ENCODE data around the gene RBM20.

RBM20 gene

DNA sequence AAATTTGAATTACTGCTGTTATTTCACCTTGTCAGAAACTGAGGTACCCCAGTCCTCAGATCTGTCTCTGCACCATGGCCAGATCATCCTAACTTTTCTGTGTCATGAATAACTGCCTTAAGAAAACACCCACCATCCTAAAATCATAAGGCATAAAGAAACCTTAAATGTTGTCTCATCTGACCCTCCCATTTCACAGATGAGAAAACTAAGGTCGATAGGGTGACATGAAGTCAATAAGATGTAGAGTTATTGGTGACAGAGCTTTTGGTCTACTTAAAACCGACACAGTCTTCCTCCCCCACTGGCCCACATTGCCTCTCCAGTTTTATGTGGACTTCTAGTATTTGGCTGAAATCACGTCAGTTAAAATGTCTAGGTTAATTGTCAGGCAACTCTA, 126.1 kb downstream of the RBM20 start:
- DNase-seq: no peak

DNA sequence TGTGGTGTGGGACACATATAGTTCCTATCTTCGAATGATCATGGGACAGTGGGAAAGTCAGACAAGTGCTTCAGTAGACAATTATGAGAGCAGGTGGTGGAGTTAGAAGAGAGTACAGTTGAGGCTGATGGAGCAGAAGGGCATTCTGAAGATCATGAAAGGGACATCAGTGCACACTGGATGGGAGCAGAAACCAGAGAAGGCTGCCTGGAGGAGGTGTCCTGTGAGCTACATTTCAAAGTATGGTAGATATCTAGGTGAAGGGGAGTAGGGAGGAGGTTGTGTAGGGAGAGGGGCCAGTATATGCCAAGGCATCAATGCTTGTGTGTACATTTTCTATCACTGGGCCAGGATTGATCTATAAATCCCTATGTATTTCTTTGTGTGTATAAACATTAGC, 127.3 kb downstream of the RBM20 start:
- no peak for DNase-seq

DNA sequence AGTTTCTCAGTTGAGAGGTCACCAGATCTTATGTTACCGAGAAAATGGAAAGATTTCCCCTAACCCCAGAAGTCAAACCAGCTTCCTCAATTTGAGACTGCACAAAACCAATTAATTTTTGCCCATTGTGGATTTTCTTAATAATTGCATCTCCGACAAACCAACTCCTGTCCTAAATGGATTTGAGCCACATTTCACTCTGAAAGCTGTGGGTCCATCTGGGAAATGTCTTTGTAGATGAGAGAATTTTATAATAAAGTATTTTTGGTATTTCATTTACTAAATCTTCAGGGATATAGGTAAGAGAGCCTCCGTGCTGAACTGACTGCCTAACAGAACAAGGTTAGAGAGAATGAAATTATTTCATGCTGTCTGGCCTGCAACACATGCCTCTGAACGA, 127.9 kb downstream of the RBM20 start:
- no peak for DNase-seq

DNA sequence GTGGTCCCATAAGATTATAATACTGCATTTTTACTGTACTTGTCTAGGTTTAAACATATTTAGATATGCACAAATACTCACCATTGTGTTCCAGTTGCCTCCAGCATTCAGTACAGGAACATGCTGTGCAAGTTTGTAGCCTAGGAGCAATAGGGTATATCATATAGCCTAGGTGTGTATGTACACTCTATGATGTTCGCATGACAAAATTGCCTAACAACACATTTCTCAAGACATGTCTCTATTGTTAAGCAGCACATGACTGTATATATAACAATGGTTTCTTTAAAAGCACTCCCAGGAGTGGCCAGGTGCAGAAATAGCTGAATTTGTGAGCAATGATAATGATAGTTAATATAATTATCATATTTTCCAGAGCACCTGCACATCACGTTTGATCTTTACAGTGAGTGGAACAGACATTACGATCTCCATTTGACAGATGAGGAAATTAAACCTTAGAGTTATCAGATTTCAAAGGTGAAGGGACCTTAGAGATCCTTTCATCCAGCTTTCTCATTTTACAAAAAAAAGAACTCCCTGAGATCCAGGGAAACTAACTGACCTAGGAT, 128.4 kb downstream of the RBM20 start:
- peak; percentile 36 for DNase-seq

DNA sequence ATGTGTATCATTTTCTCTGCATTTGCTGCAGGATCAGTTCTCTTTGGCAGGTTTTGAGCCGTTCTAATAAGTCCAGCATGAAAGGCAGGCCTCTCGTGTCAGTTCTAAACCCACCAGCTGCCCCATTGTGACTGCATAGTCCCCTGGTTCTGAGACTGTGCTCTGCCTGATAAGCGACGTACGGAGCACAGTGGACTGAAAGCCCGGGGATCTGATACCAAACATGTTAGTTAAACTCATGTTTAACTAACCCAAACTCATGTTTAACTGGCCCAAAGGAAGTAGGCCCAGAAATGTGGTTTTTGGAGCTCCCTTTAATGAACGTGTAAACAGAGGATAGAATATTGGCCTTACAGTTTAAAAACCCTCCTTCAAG, 129.5 kb downstream of the RBM20 start:
- no peak for DNase-seq

DNA sequence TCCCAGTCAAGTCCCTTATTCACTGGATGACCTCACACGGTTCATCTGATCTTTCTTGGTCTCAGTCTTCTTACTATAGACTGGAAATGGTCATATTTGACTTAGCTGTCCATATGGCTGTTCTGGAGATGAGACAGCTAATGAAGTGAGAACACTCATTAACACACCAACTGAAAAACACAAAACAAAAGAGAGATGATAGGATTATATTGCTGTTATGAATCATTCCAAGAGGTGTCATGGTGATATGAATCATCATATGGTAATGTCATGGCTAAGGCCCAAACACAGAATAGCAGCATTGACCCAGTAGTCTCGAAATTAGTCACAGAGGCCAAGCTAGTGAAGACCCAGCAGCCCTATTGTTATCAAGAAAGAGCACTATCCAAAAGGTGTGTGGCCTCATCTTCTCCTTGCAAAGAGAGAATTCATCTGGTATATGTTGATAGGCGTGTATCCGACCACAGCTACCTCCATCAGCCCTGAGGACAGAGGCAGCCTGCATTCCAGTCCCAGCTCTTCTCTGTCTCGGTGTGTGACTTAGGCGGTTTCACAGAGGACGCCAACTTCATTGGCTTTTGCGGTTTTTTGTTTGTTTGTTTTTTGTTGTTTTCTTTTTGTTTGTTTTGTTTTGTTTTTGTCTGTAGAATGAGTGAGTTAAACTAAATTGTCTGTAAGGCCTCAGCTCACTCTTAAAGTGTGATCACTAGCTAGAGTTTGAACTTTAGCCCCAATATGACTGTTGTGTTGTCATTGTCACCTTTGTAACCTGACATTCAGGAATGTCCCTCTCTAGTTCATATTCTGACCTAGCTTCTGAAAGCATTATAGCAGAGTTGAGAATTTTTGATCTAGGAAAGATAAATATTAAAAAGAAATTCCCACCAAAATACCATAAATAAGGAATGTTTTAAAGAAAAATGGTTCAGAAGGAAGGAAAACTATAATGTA, 130.2 kb downstream of the RBM20 start:
- no peak for DNase-seq

DNA sequence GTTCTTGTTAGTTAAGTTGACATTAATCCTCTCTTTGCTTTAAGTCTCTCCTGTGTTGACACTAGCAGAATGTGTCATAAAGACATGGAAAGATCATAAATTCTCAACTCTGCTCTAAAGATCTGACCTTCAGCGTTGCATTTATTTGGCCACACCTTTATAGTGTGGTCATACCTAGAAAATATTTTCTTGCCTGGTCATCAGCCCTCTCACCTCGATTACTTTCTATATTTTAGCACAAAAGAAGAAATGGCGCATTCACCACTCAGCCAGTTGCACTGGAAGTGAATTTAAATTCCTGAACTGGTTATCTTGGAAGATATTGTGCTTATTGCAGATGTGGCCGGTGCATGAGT, 130.9 kb downstream of the RBM20 start:
- no peak for DNase-seq

DNA sequence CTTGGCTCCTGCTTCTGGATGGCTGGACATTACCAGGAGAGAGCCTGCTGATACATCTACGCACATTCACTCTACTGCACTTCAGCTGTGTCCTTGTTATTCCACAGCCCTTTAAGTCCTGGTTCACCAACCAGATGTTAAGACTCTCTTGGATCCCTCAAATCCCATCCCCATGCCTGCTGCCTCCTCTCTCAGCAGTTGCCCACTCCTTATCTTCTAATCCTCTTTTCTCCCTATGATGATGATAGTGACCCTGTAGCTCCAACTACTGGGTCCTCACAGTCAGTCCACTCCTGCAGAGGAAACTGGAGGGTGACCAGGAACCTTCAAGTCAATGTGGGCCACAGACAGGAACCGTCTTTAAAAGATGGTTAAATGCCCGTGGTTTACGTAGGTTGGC, 131.3 kb downstream of the RBM20 start:
- no peak for DNase-seq

DNA sequence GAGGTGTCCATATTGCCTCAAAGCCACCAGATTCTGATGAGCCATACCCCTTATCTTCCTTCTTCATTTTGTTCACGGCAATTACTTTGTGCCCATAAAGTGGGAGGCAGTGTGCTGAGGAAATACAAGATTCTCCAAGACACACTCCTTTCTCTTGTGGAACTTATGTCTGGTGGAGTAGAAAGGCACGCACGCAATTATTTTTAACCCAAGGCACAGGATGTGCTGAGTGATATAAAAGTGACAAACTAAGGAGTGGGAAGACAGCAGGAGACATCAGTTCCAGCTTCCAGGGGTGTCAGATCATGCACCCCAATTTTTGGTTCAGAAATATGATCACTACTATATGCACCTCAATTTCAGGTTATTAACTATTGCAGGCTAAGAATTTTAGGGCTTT, 132.9 kb downstream of the RBM20 start:
- DNase-seq: no peak

DNA sequence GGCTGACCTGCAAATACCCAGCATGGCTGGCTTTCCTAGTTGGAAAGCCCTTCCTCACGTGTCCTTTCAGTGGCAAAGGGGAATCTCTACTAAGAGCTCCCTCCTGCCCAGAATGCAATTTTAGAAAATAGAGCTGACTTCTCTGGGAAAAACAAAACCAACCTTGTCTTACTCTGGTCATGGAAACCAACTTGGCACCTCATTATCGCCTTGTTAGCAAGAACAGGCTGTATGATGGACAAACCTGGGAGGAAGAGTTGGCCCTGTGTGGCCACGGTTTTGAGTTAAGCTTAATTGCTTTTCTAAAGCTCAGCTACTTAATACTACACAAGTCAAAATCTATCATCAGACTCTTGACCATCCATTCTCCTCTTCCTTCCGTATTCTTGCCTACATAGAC, 133.5 kb downstream of the RBM20 start:
- no peak for DNase-seq

DNA sequence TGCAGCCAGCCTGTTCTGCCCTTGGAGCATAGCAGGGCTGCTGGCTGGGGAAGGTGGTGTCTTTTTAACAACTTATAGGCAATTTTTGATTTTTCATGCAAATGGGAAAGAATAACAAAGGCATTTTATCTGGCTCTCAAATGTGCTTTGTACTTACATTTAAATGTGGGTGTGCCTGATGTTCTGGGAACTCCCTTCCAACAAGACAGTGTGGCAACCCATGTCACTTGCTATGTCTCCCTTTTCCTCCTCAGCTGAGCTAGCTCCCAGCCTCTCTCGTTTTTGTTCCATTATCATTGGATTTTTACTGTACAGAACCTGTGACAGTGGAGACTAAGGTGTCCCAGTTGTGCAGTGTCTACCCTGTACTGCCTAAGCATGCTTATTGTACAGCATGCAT, 134.1 kb downstream of the RBM20 start:
- no peak for DNase-seq

DNA sequence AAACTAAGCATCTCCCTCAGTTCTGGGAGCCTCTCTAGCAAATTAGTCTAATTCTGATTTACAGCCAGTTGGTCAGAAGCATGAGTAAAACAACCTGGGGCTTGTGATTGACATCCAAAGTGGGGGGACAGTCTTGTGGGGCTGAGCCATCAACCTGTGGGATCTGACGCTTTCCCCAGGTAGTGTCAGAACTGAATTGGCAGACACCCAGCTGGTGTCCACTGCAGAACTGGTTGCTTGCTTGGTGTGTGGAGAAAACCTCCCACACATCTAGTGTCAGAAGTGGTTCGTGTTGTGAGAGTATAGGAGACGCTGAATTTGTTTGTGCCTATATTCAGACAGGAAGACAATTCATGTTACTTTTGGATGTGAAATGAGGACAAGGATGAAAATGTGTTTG, 135.4 kb downstream of the RBM20 start:
- DNase-seq: no peak

DNA sequence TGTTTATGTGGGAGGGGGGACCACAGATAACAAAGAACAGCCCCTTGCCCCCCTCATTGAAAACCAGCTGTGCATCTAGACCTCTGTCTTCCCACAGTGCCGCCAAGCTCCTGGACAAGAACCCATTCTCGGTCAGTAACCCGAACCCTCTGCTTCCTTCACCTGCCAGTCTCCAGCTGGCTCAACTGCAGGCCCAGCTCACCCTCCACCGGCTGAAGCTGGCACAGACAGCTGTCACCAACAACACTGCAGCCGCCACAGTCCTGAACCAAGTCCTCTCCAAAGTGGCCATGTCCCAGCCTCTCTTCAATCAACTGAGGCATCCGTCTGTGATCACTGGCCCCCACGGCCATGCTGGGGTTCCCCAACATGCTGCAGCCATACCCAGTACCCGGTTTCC, 136.6 kb downstream of the RBM20 start:
- DNase-seq: no peak

DNA sequence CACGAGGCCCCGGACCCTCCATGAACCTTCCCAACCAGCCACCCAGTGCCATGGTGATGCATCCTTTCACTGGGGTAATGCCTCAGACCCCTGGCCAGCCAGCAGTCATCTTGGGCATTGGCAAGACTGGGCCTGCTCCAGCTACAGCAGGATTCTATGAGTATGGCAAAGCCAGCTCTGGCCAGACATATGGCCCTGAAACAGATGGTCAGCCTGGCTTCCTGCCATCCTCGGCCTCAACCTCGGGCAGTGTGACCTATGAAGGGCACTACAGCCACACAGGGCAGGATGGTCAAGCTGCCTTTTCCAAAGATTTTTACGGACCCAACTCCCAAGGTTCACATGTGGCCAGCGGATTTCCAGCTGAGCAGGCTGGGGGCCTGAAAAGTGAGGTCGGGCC, 137.0 kb downstream of the RBM20 start:
- no peak for DNase-seq

DNA sequence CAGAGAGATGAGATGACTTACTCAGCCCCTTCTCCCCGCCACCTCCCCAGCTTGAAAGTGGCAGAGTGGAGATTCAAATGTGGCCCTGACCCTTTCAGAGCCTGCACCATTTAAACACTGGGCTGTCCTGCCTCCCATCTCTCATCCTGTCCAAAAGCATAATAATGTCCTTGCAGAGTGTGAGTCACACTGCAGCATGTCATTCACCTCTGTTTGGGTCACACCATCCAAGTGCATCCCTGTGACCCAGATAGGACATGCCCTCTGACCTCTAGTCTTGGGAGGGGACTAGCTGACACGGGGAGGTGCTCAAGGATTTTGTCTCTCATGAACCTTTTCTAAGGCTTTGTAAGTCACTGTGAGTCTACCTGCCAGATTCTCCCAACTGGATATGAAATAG, 138.5 kb downstream of the RBM20 start:
- DNase-seq: no peak

DNA sequence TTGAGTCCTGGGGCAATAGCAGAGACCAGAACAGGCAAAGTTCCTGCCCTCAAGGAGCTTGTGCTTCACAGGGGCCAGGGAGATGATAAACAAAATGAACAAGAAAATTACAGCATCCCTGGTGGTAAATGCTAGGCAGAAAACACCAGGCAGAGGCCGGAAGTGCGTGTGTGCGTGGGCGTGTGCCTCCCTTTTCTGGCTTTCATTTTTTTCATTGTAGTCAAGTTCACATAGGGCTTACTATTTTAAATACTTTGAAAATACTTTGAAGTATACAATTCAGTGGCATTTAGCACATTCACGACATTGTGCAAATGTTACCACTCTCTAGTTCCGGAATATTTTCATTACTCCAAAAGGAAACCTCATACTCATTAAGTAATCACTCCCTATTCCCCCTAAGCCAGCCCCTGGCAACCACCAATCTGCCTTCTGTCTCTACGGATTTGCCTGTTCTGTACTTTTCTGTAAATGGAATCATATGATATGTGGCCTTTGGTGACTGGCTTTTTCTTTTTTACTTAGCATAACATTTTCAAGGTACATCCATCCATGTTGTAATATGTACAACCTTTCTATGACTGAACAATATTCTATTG, 139.5 kb downstream of the RBM20 start:
- no peak for DNase-seq

DNA sequence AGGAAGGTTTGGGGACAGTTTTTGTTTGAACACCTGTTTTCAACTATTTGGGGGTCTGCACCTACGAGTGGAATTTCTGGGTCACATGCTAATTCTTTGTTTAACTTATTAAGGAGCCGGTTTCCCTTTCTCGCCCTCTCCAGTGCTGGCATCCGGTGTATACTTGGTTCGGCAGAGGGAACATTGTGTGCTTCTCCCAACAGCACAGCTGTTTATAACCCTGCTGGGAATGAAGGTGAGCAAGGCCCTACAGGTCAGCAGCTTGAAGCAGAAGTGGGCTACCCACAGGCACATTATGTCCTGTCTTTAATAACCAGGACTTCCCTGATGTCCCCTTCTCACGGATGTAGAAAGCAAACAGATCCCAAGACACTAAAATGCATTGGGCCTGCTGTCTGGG, 140.1 kb downstream of the RBM20 start:
- no peak for DNase-seq

DNA sequence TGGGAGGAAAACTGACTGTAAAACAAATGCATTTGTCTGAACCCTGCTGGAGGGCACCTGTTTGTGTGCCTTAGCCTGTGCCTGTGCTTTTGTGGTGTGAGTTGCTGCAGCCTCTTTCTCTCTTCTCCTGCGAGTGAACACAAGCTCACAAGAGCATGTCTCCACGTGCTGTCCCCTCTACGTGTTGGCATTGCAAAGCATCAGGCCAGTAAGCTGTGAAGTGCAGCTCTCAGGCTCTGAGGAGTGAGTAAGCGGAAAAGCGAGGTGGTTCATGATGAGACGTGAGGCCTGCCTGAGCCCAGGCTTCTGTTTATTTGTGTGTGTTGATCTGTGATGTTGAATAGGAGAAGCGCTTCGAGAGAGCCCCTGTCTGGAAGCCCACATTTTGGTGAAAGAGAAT, 142.0 kb downstream of the RBM20 start:
- DNase-seq: no peak

DNA sequence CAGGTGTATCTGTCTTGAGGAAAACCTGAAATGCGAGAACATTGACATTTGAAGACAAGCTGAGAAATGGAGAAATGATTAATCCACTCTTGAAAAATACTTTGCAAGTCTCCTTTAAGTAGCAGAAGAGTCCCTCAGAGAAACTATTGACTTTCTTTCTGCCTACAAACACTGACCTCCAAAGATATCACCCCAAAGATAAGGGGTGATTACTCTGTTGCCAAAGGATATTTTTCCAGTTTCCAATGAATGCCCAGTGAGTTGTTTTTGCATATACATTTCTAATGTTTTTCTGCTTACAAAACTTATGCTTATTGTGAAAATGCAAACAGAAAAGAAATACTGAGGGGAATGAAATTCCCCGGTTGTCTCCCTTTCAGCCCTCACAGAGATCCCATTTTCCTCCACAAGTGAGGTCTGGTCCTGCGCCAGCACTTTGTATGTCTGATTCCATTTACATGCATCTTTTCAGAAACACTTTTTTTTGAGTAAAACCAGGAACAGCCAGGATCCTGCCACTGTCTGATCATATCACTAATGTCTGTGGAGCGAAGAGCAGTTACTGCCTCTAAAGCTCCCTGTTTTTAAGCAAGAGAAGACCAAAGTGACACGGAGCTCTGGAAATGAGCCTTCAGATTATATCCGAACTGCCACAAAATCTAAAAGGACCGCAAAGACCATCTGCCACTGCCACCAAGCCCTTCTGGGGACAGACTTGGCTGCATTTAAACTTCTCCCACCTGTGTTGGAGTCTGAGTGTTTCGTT, 144.7 kb downstream of the RBM20 start:
- no peak for DNase-seq

DNA sequence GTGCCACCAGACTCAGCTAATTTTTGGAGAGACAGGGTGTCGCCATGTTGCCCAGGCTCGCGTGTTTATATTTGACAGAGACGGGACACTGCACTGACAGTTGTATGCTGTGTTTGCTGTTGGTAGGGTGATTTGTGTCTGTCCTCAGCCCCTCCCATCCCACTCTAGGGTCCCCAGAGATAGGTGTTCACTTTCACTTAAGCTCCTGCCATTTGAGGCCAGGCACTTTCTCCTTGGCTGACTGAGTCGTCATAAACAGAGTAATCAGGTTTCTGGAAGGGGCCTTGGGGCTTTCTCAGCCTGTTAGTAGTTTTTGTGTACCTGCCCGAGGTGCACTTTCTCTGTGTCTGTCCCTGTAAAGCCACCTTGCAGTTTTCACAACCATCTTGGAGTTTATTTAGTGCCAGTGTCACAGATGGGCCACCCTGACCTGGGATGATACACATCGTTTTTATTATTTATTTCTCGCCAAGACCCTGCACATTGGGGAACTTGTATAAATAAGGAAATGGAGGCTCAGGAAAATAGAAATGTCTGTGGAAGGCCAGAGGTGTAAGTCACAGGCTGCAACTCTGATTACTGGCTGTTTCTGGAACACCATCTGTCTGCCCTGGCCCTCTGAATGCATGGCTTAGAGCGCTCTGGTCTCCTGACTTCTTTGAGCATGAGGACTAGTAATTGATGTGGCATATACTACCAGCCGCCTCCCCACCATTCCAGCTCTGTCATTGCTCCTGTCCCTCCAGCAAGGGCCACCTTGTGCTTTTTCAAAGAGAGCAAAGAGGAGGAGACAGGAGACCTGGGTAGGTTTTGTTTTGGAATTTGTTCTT, 145.7 kb downstream of the RBM20 start:
- DNase-seq: no peak

DNA sequence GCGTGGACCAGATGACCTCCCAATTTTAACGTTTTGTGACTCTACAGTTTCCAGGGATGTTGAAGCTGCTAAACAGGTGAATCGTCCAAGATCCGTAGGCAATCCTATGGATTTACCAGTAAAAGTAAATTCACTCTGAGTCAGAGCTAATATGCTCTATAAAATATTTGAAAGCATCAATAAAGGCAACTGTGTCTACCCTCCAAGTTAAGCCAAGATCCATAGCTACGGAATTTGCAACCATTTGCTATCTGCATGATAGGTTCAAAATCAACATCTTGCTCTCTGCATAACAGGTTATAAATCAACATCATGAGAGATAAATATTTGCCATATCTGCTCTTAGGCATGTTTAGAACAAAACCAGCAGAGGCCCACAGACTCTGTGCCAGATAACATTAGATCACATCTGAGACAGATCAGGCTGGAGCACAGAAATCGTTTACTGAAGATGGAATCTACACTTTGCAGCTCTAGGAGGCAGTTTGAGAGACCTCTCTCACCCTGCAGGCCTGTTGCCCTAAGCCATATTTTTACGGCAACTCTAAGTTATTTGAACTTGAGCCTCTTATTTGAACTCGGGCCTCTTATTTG, 146.9 kb downstream of the RBM20 start:
- DNase-seq: no peak

DNA sequence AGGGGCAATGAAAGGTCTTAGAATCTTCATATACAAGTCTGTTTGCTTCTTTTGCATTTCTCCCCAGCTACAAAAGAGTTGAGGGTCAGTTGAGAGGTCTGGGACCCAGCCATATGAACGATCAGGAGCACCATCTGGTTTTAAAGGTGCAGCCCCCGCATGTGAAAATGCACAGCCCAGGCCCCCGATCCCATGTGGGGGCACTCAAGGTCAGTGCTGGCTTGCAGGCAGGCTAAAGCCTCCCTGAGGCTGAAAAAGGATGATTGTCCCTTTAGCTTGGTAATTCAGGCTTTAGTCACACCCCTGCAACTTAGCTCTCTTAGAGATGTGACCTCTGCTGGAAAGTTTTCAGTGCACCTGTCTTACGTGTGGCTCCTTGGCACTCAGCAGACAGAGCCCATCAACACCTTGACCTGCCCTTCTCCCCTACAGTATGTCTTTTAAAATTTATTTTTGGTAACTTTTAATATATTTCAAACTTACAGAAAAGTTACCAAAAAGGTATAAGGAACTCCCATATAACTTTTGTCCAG, 147.5 kb downstream of the RBM20 start:
- no peak for DNase-seq
